NCI-H1694 (cell line): Measurements from ENCODE around the gene HMGB1.
"Not testable (repeated sequence)": the region's sequence is repeated elsewhere in the genome, so short reads cannot be mapped to it uniquely, and the experiment has no call there.

ENCODE experiments used
- DNase-seq: peaks from one replicate; lab custom pipeline; 2025; lab: John Stamatoyannopoulos, UW

Gene HMGB1

GRCh38 chr13:30466358-30466714 lies 600 bp upstream of the HMGB1 start:
- no peak for DNase-seq

GRCh38 chr13:30465343-30465592 lies 468 bp downstream of the HMGB1 start:
- DNase-seq = no peak

- peak; percentile 19 for DNase-seq
Observed at GRCh38 chr13:30464496-30465342, 1.0 kb downstream of the HMGB1 start.

- no peak for DNase-seq
Observed at GRCh38 chr13:30463787-30464495, 1.8 kb downstream of the HMGB1 start.

- DNase-seq = not testable (repeated sequence)
Observed at GRCh38 chr13:30461279-30462066, 4.3 kb downstream of the HMGB1 start.

GRCh38 chr13:30457306-30457891 lies 8.3 kb downstream of the HMGB1 start:
- DNase-seq = no peak

GRCh38 chr13:30456290-30456689 lies 9.4 kb downstream of the HMGB1 start:
- no peak for DNase-seq

GRCh38 chr13:30454991-30455390 lies 10.7 kb downstream of the HMGB1 start:
- no peak for DNase-seq

- no peak for DNase-seq
Observed at GRCh38 chr13:30453727-30454126, 12.0 kb downstream of the HMGB1 start.

- not testable (repeated sequence) for DNase-seq
Observed at GRCh38 chr13:30451476-30451875, 14.3 kb downstream of the HMGB1 start.

- DNase-seq = no peak
Observed at GRCh38 chr13:30450066-30450465, 15.7 kb downstream of the HMGB1 start.

- no peak for DNase-seq
Observed at GRCh38 chr13:30448441-30448840, 17.3 kb downstream of the HMGB1 start.

- no peak for DNase-seq
Observed at GRCh38 chr13:30446126-30446500, 19.6 kb downstream of the HMGB1 start.

- no peak for DNase-seq
Observed at GRCh38 chr13:30443957-30444404, 21.8 kb downstream of the HMGB1 start.

- DNase-seq = not testable (repeated sequence)
Observed at GRCh38 chr13:30443491-30443890, 22.2 kb downstream of the HMGB1 start.

GRCh38 chr13:30442926-30443325 lies 22.8 kb downstream of the HMGB1 start:
- DNase-seq = no peak

GRCh38 chr13:30440910-30441703 lies 24.6 kb downstream of the HMGB1 start:
- no peak for DNase-seq

- no peak for DNase-seq
Observed at GRCh38 chr13:30438286-30438685, 27.4 kb downstream of the HMGB1 start.

- DNase-seq = no peak
Observed at GRCh38 chr13:30437177-30437576, 28.6 kb downstream of the HMGB1 start.

GRCh38 chr13:30435911-30436451 lies 29.8 kb downstream of the HMGB1 start:
- DNase-seq = no peak

- no peak for DNase-seq
Observed at GRCh38 chr13:30431269-30431940, 34.3 kb downstream of the HMGB1 start.
